ENCODE data around the gene IGFBP7.

IGFBP7 gene

DNA sequence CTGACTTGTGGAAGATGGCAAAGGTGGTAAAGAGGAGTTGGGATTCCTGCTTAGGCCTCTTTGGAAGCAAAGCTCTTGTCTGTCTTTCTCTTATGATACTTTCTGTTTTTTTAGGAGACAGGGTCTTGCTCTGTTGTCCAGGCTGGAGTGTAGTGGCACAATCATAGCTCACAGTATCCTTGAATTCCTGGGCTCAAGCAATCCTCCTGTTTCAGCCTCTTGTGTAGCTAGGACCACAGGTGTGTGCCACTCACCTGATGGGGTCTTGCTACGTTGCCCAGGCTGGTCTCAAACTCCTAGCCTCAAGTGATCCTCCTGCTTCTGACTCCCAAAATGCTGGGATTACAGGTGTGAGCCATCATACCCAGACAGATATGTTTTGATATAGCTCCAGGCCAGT is 19.3 kb upstream of the IGFBP7 start:
- DNase-seq, result no peak

DNA sequence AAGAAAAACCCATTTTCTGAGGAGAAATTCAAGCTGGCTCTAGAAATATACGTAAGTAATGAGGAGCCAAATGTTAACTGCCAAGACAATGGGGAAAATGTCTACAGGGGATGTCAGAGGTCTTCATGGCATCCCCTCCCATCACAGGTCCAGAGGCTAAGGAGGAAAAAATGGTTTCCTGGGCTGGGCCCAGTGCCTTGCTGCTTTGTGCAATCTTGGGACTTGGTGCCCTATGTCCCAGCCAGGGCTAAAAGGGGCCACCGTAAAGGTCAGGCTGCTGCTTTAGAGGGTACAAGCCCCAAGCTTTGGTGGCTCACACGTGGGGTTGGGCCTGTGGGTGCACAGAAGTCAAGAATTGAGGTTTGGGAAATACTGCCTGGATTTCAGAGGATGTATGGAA is 17.2 kb upstream of the IGFBP7 start:
- DNase-seq, result no peak

DNA sequence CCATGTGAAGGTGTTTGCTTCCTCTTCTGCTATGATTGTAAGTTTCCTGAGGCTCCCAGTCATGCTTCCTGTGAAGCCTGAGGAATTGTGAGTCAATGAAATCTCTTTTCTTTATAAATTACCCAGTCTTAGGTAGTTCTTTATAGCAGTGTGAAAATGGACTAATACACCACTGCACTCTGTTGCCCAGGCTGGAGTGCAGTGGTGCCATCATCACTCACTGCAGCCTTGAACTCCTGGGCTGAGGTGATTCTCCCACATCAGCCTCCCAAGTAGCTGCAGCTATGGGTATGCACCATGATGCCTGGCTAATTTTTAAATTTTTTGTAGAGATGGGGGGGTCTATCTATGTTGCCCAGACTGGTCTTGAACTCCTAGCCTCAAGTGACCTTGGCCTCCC is 15.8 kb upstream of the IGFBP7 start:
- no peak for DNase-seq

GRCh38 chr4:57124145-57124544 is 14.0 kb upstream of the IGFBP7 start:
- DNase-seq, result no peak

DNA sequence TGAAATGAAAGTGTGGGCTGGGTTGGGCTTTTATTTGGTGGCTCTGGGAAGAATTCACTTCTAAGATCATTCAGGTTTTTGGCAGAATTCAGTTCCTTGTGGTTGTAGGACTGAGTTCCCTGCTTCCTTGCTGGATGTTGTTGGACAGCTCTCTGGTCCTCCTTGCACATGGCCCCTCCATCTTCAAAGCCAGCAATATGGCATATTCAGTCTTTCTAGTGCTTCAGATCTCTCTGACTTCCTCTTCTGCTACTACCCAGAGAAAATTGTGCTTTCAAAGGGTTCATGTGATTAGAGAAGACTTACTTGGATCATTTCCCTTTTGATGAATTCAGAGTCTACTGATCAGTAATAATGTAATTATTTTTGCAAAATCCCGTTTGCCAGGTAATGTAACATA is 12.8 kb upstream of the IGFBP7 start:
- no peak for DNase-seq

DNA sequence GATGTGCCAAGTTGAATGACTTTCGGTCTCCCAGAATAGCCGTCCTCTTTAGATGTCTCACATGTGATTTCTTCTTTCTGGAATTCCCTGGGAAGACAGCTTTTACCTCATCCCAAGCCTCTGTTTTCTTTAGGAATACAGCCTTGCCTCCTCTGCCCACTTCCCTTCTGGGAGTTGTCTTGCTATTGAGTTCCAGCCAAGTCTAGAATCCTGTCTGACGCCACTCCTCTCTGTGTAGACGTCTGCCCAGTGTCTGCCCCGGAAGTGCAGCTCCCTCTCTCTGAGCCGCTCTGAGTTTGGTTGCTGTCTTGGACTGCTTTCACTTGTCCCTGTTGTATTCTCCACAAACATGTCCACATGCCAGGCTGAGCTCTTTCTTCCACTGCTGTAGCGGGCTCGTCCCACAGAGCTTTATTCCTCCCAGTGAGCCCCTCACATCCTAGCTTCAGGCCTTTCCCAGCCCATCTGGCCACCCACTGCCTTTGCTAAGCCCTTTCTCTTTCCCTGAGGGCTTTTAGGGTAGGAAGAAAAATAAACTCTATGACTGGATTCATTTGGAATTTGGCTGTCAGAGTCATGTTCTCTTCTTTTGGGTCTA is 9.0 kb upstream of the IGFBP7 start:
- no peak for DNase-seq

DNA sequence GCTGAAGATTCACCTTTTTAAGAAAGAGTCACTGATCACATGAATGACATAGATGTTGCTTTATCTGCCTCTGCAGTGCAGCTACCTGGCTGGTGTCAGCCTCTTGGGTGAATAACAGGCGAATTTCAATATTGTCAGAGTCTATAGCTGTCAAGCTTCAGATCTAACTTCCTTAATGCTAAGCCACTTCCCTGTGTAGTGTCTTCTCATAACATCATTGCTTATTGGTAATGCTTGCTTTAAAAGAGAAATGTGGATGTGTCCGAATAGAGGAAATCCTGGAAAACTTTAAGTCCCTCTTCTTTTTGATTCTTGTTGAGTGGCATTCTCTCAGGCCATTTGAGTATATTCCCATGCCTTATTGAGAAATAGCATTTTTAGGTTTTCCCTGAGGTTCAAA is 7.3 kb upstream of the IGFBP7 start:
- DNase-seq, result no peak

DNA sequence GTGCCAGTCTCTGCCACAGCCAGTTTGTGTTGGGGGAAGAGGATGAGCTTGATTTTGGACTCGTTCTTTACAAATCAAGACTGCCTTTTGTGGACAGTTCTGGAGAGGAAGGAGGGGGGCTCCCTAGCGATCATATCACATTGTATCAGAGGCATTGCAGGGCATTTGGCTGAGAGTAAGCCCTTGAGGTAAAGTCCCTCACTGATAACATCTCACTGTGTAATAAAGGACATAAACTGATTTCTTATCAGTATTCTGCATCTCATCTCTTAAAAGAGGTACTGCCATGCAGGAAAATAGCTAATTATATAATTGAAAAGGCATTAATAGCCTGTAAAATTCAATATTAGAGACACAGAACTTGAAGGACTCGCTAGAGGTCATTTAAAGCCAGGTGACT is 6.1 kb upstream of the IGFBP7 start:
- no peak for DNase-seq

DNA sequence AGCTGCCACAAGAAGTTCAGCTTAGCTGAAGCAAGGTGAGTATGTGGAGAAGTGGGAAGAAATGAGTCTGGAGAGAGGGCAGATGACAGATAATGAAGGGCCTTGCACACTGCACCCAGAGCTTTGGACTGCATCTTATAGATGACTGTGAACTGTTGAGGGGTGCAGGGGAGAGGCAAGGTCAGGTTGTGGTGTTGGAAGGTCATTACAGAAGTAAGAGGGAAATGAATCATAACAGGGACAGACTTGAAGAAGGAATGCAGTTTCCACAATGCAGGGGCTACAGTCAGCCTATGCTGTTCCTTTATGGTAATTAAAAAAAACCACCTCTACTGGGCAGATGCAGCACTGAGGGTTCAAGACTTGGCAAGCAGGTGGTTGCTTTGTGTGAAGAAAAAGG is 4.8 kb upstream of the IGFBP7 start:
- DNase-seq, result no peak

DNA sequence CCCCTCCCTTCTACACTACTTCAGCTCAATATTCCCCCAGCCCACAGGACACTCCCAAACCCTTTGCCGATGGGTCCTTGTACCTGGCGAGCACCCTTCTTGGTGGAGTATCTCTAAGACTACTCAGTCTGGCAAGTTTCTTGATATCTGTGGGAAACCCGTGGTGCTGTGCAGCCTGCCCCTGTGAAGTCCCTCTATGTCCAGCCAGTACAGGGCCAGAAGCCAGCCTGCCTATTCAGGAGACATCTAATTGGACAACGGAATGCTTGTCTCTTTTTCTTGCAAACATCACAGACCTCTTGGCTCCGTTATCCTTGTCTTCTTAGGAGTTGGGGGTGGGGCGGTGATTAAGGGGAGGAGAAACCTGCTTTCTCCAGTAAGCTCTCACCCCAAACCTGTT is 3.7 kb upstream of the IGFBP7 start:
- no peak for DNase-seq

GRCh38 chr4:57110640-57111511 is 691 bp upstream of the IGFBP7 start:
- DNase-seq, result no peak

GRCh38 chr4:57109411-57109846 is 756 bp downstream of the IGFBP7 start:
- DNase-seq, result no peak

DNA sequence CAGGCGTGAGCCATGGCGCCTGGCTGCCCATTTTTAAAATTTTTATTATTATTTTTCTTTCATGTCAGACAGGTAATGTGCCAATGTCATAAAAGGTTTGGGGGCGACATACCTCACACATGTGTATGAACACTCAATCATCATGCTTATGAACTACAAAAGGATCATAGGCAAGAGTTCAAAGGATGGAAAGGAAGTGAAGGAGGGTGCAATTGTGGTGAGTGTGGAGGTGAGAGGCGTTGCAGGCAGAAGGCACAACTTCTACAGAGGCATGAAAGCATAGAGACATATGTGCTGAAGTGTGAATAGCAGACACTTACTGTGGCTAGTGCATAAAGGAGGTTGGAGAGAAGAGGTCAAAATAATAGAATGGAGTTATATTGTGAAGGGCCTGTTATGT is 4.0 kb downstream of the IGFBP7 start:
- DNase-seq, result no peak

- no peak for DNase-seq
Observed at GRCh38 chr4:57104706-57105560, 5.3 kb downstream of the IGFBP7 start.

GRCh38 chr4:57103051-57103450 is 7.1 kb downstream of the IGFBP7 start:
- DNase-seq, result no peak

- no peak for DNase-seq
Observed at GRCh38 chr4:57102050-57102624, 8.0 kb downstream of the IGFBP7 start.

GRCh38 chr4:57100979-57101651 is 9.1 kb downstream of the IGFBP7 start:
- DNase-seq, result no peak

DNA sequence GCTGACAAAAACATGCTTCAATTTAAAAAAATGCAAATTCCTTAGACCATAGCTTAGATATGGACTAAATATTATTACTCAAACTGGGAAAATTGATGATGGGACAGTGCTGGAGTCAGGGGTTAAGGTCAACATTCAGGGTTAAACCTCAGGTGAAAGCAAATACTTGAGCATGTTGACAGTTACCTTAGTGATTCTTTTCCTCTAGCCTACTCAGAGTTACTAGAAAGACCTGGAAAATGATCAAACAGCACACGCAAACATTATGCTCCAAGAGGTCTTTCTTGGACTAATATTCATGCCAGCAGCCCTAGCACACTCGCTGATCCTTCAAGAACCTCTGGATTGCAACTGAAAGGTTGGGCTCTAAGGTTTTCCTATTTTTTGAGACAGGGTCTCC is 10.8 kb downstream of the IGFBP7 start:
- DNase-seq, result no peak

DNA sequence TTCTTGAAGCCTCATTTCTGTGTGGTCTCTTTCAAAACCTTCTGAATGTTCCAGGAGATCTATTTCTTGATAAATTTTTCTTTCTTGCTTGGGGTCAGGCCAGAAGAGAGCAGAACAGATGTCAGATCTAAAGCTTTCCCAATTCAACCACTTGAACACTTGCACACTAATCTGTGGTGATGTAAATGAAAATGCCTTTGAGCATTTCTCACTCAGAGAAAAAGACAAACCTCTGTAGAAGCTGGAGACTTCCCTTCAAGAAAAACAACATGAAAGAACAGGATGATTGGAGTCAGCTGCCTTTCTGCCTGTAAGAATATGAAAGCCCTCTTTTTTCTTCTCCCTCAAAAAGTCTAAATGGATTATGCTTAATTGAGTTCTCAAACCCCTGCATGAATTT is 11.2 kb downstream of the IGFBP7 start:
- no peak for DNase-seq

DNA sequence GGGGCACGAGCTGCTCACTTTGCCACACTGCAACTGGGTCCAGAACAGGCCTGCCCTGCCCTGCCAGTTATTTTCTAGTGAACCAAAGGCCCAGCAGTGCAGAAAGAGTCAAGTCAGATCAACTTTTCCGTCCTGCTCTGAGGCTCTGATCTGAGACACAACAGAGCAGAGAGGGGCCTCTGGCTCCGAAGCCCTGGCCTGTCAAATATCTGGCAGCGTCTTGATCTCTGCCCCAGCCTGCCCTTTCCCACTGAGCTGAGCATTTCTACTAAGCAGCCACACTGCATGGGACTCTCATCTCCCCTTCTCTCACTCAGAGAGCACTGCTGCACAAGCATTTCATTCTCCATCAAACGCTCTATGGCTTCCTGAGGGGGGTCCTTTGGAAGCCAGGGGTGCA is 11.8 kb downstream of the IGFBP7 start:
- no peak for DNase-seq

GRCh38 chr4:57097711-57098110 is 12.5 kb downstream of the IGFBP7 start:
- no peak for DNase-seq

- DNase-seq, result no peak
Observed at GRCh38 chr4:57095956-57096355, 14.2 kb downstream of the IGFBP7 start.

GRCh38 chr4:57095245-57095644 is 14.9 kb downstream of the IGFBP7 start:
- DNase-seq, result no peak

Data from NCI-H2171 treated with DMSO at 0.1 percent for 48 hours (cell line).